MM.1S (cell line): ENCODE data around the gene ZNF93.

Experiments
- DNase-seq: peaks from one replicate; pipeline ENCODE4 v3.0.0-alpha.2; 2015
- H2AFZ ChIP-seq: fragments of 300-600 bp; sonication (generic); 2 replicates; pipeline ENCODE4 v1.6.0; 2016; ENCODE audit warnings: antibody characterized with exemption, low read length
- H3F3A ChIP-seq: fragments of 300-600 bp; sonication (generic); 2 replicates; pipeline ENCODE4 v1.6.1; 2016; ENCODE audit warnings: mild to moderate bottlenecking, antibody characterized with exemption, low read length, moderate library complexity, mixed read lengths; ENCODE audit not compliant: insufficient read depth
- H3K27ac ChIP-seq: fragments of 300-600 bp; sonication (generic); 2 replicates; pipeline ENCODE4 v1.5.1; 2016; ENCODE audit warnings: mild to moderate bottlenecking, low read length
- H3K27me3 ChIP-seq: fragments of 300-600 bp; sonication (generic); replicated peaks from 2 replicates; pipeline ENCODE4 v1.6.0; 2016; ENCODE audit warnings: low read length; ENCODE audit not compliant: insufficient read depth
- H3K36me3 ChIP-seq: fragments of 300-600 bp; sonication (generic); replicated peaks from 2 replicates; pipeline ENCODE4 v1.6.1; 2016; ENCODE audit warnings: mild to moderate bottlenecking, low read length, mixed read lengths; ENCODE audit not compliant: insufficient read depth
- H3K4me1 ChIP-seq: fragments of 300-600 bp; sonication (generic); 2 replicates; pipeline ENCODE4 v1.6.1; 2016; ENCODE audit warnings: low read length, mixed read lengths
- H3K4me2 ChIP-seq: fragments of 300-600 bp; sonication (generic); 2 replicates; pipeline ENCODE4 v1.6.0; 2016; ENCODE audit warnings: low read depth, low read length
- H3K4me3 ChIP-seq: fragments of 300-600 bp; sonication (generic); 2 replicates; pipeline ENCODE4 v1.5.1; 2016; ENCODE audit warnings: low read length, mixed read lengths
- H3K79me2 ChIP-seq: fragments of 300-600 bp; sonication (generic); 2 replicates; pipeline ENCODE4 v1.6.1; 2016; ENCODE audit warnings: mixed run types, low read length, mixed read lengths
- H3K9ac ChIP-seq: fragments of 300-600 bp; sonication (generic); 2 replicates; pipeline ENCODE4 v1.6.1; 2016; ENCODE audit warnings: low read length, mixed read lengths
- H3K9me2 ChIP-seq: fragments of 300-600 bp; sonication (generic); replicated peaks from 2 replicates; pipeline ENCODE4 v1.6.1; 2016; ENCODE audit warnings: mild to moderate bottlenecking, low read length, mixed read lengths; ENCODE audit not compliant: insufficient read depth
- H3K9me3 ChIP-seq: fragments of 300-600 bp; sonication (generic); replicated peaks from 2 replicates; pipeline ENCODE4 v1.6.1; 2016; ENCODE audit warnings: mild to moderate bottlenecking, low read length, mixed read lengths; ENCODE audit not compliant: insufficient read depth
- H4K20me1 ChIP-seq: fragments of 300-600 bp; sonication (generic); 2 replicates; pipeline ENCODE4 v1.6.1; 2016; ENCODE audit warnings: mild to moderate bottlenecking, low read length, moderate library complexity, mixed read lengths; ENCODE audit not compliant: insufficient read depth
- EZH2 ChIP-seq: fragments of 300-600 bp; sonication (generic); optimal IDR thresholded peaks from 2 replicates; pipeline ENCODE3; 2017; ENCODE audit warnings: low read depth, mild to moderate bottlenecking, antibody characterized with exemption, low read length, mixed read lengths
- EZH2phosphoT487 ChIP-seq: fragments of 300-600 bp; sonication (generic); IDR thresholded peaks from 2 replicates; pipeline ENCODE4 v1.6.1; 2018; ENCODE audit warnings: antibody characterized with exemption, low read length
- TF ChIP-seq, protein P1 (sequence below): fragments of 300-600 bp; sonication (generic); IDR thresholded peaks from 2 replicates; pipeline ENCODE4 v1.5.1; 2016; ENCODE audit warnings: antibody characterized with exemption, low read length, mixed read lengths

Gene ZNF93

DNA sequence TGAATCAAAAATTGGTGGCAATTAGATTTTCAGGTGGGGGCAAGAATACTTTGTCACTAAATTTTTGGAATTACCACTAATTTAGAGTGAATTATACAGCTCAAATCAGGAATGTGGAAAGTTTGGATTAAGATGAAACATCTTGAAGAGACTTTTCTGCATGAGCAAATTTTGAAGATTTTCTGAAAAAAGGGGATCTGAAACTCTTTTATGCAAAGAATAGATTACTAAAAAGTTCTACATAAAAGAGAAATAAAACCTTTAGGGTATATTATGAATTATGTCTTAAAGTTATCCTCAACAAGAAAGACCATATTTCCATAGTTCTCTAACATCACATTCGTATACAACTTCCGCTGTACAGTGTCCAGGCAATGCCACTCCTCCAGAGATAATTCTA, 36.7 kb downstream of the ZNF93 start:
- 0 out of 2 replicates have a peak, but pooled peaks cover 6% of the 10 kb centered on the region for H3K9me3 ChIP-seq
- H3K4me2 ChIP-seq, result no peak overlapping the region

DNA sequence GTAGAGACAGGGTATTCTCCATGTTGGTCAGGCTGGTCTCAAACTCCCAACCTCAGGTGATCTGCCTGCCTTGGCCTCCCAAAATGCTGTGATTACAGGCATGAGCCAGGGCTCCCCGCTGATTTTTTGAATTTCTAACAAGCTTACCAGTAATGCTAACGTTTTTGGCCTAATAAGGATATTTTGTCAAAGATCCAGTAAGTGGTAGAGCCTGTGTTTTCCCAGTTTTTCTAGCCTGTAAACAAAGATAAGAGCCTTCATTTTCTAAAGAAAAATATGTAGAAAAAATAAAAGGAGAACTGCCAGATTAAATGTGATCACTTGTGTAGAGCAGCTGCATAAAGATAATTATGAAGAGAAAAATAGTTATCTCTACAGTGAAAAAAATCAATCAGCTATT, 37.7 kb downstream of the ZNF93 start:
- TF ChIP-seq, protein P1, sequence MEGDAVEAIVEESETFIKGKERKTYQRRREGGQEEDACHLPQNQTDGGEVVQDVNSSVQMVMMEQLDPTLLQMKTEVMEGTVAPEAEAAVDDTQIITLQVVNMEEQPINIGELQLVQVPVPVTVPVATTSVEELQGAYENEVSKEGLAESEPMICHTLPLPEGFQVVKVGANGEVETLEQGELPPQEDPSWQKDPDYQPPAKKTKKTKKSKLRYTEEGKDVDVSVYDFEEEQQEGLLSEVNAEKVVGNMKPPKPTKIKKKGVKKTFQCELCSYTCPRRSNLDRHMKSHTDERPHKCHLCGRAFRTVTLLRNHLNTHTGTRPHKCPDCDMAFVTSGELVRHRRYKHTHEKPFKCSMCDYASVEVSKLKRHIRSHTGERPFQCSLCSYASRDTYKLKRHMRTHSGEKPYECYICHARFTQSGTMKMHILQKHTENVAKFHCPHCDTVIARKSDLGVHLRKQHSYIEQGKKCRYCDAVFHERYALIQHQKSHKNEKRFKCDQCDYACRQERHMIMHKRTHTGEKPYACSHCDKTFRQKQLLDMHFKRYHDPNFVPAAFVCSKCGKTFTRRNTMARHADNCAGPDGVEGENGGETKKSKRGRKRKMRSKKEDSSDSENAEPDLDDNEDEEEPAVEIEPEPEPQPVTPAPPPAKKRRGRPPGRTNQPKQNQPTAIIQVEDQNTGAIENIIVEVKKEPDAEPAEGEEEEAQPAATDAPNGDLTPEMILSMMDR, result no peak
- TF ChIP-seq EZH2 (no peak), EZH2phosphoT487 (no peak)
- H3K27me3 ChIP-seq, result no peaks in the 10 kb centered on the region
- no peaks in the 10 kb centered on the region for H3K79me2 ChIP-seq
- no peak overlapping the region for H3K27ac ChIP-seq
- no peak overlapping the region for H3K4me3 ChIP-seq
- 0 out of 2 replicates have a peak, but pooled peaks cover 6% of the 10 kb centered on the region for H3K9me3 ChIP-seq
- H3K4me1 ChIP-seq, result no peaks in the 10 kb centered on the region
- H2AFZ ChIP-seq, result no peak overlapping the region
- H3K4me2 ChIP-seq, result no peak overlapping the region
- no peaks in the 10 kb centered on the region for H4K20me1 ChIP-seq
- no peaks in the 10 kb centered on the region for H3F3A ChIP-seq
- no peak for DNase-seq
- H3K36me3 ChIP-seq, result peaks cover 3% of the 10 kb centered on the region; the same call in 1 of the 2 replicates
- H3K9me2 ChIP-seq, result no peaks in the 10 kb centered on the region
- H3K9ac ChIP-seq, result no peak overlapping the region

More for the DNA sequence above, 36.7 kb downstream of the ZNF93 start:
- Histone ChIP-seq H2AFZ (no peak overlapping the region), H3K4me3 (no peak overlapping the region), H3K27me3 (no peaks in the 10 kb centered on the region), H3K4me1 (no peaks in the 10 kb centered on the region), H3K36me3 (peaks cover 7% of the 10 kb centered on the region), H3K9me2 (no peaks in the 10 kb centered on the region), H3K9ac (no peak overlapping the region), H4K20me1 (no peaks in the 10 kb centered on the region), H3K27ac (no peak overlapping the region), H3K79me2 (no peaks in the 10 kb centered on the region), H3F3A (no peaks in the 10 kb centered on the region)
- TF ChIP-seq EZH2 (no peak), EZH2phosphoT487 (no peak)
- TF ChIP-seq, protein P1, result no peak
- no peak for DNase-seq

GRCh38 chr19:19943848-19944582, 43.3 kb downstream of the ZNF93 start:
- Histone ChIP-seq H4K20me1 (no peaks in the 10 kb centered on the region), H3K9me2 (no peaks in the 10 kb centered on the region), H3K36me3 (no peaks in the 10 kb centered on the region), H3K9me3 (no peaks in the 10 kb centered on the region), H3F3A (no peaks in the 10 kb centered on the region), H3K4me1 (no peaks in the 10 kb centered on the region), H3K9ac (no peak overlapping the region), H3K4me2 (no peak overlapping the region), H3K27ac (no peak overlapping the region), H3K4me3 (no peak overlapping the region), H2AFZ (no peak overlapping the region), H3K27me3 (no peaks in the 10 kb centered on the region), H3K79me2 (no peaks in the 10 kb centered on the region)
- no peak for TF ChIP-seq EZH2
- no peak for TF ChIP-seq EZH2phosphoT487
- TF ChIP-seq, protein P1, result no peak
- DNase-seq, result no peak
